ENCODE data around the gene PANX1. TPM values are rescaled to one million over a fixed set of nuclear protein-coding genes. Genes with fewer than 3 reads are reported as not detected.

PANX1 gene
- total RNA-seq, 1 donor from 2014 or later = 58.0 TPM

DNA sequence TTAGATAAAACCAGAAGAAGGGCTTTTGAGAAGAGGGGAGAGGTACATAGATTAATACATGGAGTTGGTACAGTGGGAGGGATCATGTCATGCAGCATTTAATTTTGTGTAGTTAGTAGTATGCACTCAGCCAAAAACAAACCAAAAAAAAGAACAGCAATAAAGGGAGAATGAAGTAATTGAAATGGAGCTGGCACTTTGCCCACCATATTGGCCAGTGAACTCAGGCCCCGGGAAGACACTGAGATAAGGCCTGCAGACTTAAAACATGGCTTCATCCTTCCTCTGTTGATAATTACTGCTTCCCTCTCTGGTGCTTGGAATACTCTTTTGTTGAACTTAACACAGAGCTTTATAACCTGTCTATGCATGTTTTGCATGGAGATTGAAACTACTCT lies 3.1 kb downstream of the PANX1 start:
- H3K9me3 Mint-ChIP-seq (ENCODE audit: unreplicated experiment) = peaks cover 6% of the 10 kb centered on the region
- no peak overlapping the region for H3K27ac Mint-ChIP-seq (ENCODE audit: unreplicated experiment)
- peaks cover 7% of the 10 kb centered on the region for H3K27me3 Mint-ChIP-seq (ENCODE audit: unreplicated experiment)
- no peaks in the 10 kb centered on the region for H3K36me3 Mint-ChIP-seq (ENCODE audit: unreplicated experiment)
- peaks cover 27% of the 10 kb centered on the region for H3K4me1 Mint-ChIP-seq (ENCODE audit: low read depth, unreplicated experiment)
- H3K4me3 Mint-ChIP-seq (ENCODE audit: unreplicated experiment) = no peak overlapping the region
- no peak for DNase-seq
- TF ChIP-seq, protein P1, sequence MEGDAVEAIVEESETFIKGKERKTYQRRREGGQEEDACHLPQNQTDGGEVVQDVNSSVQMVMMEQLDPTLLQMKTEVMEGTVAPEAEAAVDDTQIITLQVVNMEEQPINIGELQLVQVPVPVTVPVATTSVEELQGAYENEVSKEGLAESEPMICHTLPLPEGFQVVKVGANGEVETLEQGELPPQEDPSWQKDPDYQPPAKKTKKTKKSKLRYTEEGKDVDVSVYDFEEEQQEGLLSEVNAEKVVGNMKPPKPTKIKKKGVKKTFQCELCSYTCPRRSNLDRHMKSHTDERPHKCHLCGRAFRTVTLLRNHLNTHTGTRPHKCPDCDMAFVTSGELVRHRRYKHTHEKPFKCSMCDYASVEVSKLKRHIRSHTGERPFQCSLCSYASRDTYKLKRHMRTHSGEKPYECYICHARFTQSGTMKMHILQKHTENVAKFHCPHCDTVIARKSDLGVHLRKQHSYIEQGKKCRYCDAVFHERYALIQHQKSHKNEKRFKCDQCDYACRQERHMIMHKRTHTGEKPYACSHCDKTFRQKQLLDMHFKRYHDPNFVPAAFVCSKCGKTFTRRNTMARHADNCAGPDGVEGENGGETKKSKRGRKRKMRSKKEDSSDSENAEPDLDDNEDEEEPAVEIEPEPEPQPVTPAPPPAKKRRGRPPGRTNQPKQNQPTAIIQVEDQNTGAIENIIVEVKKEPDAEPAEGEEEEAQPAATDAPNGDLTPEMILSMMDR (IDR thresholded peaks at IDR 0.05; ENCODE audit: partially characterized antibody, unreplicated experiment) = no peak

DNA sequence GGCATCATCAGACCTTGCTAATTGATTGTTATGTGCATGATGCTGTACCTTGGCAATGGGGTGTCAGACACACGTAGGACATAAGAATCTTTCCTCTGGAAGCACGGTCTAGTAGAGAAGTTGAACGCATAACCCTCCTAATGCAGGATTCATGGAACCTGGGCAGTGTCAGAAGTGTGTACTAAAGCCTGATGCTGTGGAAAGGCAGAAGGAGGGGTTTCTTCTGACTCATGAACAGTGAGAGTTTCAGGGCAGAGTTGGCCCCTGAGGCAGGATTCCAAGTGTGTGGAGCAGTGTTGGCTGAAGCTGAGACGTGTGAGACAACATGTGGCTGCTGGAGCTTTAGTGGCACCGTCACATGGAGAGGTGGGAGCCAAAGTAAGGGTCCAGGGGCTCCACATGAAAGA lies 3.5 kb downstream of the PANX1 start:
- peaks cover 26% of the 10 kb centered on the region for H3K4me1 Mint-ChIP-seq (ENCODE audit: low read depth, unreplicated experiment)

DNA sequence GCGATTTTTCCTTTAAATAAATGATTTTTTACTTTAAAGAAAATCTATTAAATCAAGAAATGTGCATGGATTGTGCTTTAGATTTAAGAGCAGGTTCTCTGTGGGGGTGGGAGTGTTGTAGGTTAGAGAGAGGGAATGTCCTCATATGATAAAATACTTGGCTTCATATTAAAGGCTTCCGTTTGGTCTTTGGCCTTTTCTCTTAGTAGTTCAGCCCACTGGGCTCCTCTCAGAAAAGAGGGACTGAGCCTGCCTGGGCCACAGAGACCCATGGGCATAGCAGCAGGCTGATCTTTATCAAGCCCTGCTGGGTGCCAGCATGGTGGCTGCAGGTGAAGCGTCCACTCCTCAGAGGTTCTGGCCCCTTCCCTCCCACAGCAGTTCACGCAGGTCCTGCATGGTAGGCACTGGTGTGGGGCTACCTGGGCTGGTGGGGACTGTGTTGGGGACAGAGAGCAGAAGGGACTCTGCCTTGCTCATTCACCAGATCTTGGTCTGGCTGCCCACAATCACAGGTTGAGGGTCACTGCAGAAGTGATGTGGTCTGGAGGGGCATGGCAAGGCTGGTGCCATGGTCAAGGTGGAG lies 4.3 kb downstream of the PANX1 start:
- H3K9me3 Mint-ChIP-seq (ENCODE audit: unreplicated experiment) = peaks cover 2% of the 10 kb centered on the region
- H3K36me3 Mint-ChIP-seq (ENCODE audit: unreplicated experiment) = no peaks in the 10 kb centered on the region
- no peak for DNase-seq
- peaks cover 6% of the 10 kb centered on the region for H3K27me3 Mint-ChIP-seq (ENCODE audit: unreplicated experiment)
- no peak overlapping the region for H3K27ac Mint-ChIP-seq (ENCODE audit: unreplicated experiment)
- H3K4me1 Mint-ChIP-seq (ENCODE audit: low read depth, unreplicated experiment) = peaks cover 18% of the 10 kb centered on the region
- no peak overlapping the region for H3K4me3 Mint-ChIP-seq (ENCODE audit: unreplicated experiment)
- TF ChIP-seq, protein P1 (IDR thresholded peaks at IDR 0.05; ENCODE audit: partially characterized antibody, unreplicated experiment) = no peak

More for the DNA sequence above, 3.5 kb downstream of the PANX1 start:
- no peak overlapping the region for H3K4me3 Mint-ChIP-seq (ENCODE audit: unreplicated experiment)
- DNase-seq = no peak
- no peak overlapping the region for H3K27ac Mint-ChIP-seq (ENCODE audit: unreplicated experiment)
- peaks cover 2% of the 10 kb centered on the region for H3K9me3 Mint-ChIP-seq (ENCODE audit: unreplicated experiment)
- H3K36me3 Mint-ChIP-seq (ENCODE audit: unreplicated experiment) = no peaks in the 10 kb centered on the region
- TF ChIP-seq, protein P1 (IDR thresholded peaks at IDR 0.05; ENCODE audit: partially characterized antibody, unreplicated experiment) = no peak
- peaks cover 7% of the 10 kb centered on the region for H3K27me3 Mint-ChIP-seq (ENCODE audit: unreplicated experiment)

DNA sequence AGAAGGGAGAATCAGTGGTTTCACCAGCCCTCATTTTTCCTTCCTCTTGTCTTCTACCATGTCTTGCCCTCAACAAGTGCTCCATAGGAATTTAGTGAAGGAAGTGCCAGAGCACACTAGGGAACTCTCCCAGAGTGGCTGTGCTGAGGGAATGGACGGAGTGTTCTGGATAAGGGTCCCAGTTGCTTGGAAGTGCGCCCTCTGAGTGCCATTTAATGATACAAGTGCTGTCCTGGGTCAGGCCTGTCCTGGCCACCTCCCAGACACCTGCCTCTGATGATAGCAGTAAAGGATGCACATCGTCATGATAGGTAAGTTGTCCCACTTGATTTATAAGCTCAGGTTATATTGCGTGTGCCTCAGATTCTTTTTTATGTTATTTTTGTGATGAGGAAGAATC lies 5.1 kb downstream of the PANX1 start:
- Mint-ChIP-seq H3K27me3 (ENCODE audit: unreplicated experiment) (no peaks in the 10 kb centered on the region), H3K9me3 (ENCODE audit: unreplicated experiment) (no peaks in the 10 kb centered on the region), H3K27ac (ENCODE audit: unreplicated experiment) (peak overlapping the region; percentile 20), H3K4me3 (ENCODE audit: unreplicated experiment) (peak overlapping the region; percentile 22), H3K4me1 (ENCODE audit: low read depth, unreplicated experiment) (peaks cover 18% of the 10 kb centered on the region), H3K36me3 (ENCODE audit: unreplicated experiment) (no peaks in the 10 kb centered on the region)
- TF ChIP-seq, protein P1 (IDR thresholded peaks at IDR 0.05; ENCODE audit: partially characterized antibody, unreplicated experiment) = no peak
- DNase-seq = no peak

DNA sequence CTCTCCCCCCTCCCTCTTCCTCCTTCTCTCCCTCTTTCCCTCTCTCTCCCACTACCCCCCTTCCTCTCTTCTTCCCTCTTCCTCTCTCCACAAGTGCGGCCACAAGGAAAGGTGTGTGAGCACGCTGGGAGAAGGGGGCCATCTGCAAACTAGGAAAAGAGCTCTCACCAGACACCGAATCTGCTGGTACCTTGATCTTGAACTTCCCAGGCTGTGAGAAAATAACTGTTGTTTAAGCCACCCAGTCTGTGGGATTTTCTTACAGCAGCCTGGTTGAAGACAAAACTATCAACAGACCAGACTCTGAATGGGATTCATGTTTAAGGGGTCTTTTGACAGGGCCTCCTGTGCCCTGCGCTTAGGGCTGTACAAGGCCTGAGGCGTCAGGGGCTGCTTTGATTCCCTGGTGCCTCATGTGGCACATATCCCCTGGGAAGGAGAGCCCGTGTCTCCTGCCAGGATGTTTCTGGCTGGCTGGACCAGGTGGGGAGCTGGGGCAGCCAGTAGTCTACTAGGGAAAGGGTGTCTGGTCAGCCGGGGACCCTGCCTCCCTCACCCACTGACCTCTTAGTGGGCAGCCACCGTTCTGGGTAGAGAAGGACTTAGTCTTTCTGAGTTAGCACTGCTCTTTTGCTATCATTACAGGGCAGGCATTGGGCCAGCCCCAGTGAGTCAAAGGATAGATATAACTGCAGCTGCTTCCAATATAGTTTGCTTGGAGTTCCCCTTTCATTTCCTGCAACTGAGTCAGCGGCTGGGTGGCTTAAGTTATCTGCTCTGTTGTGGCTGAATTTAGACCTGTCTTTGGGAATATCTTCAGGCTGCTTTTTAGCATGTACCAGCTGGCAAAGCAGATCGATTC lies 6.2 kb downstream of the PANX1 start:
- no peak for DNase-seq
- Mint-ChIP-seq H3K27ac (ENCODE audit: unreplicated experiment) (no peak overlapping the region), H3K4me3 (ENCODE audit: unreplicated experiment) (no peak overlapping the region), H3K27me3 (ENCODE audit: unreplicated experiment) (no peaks in the 10 kb centered on the region), H3K9me3 (ENCODE audit: unreplicated experiment) (no peaks in the 10 kb centered on the region), H3K4me1 (ENCODE audit: low read depth, unreplicated experiment) (peaks cover 26% of the 10 kb centered on the region), H3K36me3 (ENCODE audit: unreplicated experiment) (no peaks in the 10 kb centered on the region)
- TF ChIP-seq, protein P1 (IDR thresholded peaks at IDR 0.05; ENCODE audit: partially characterized antibody, unreplicated experiment) = no peak

All from glutamatergic neuron (in vitro differentiated cells).